LoVo (cell line): ENCODE results near the gene DONSON.
"Not testable (repeated sequence)": the region's sequence is repeated elsewhere in the genome, so short reads cannot be mapped to it uniquely, and the experiment has no call there.

ENCODE experiments used
- DNase-seq: peaks from one replicate; pipeline ENCODE4 v3.0.0-alpha.2; 2016; ENCODE audit warnings: low spot score

DONSON gene

GRCh38 chr21:33588485-33589335, at the start of gene DONSON:
DONSON (minus strand) TSS chr21:33588684; CDS start chr21:33588641, 43 bp downstream.
- peak; percentile 94 for DNase-seq

- DNase-seq = no peak
Measured at GRCh38 chr21:33634254-33634653, 45.8 kb upstream of the DONSON start.

GRCh38 chr21:33626151-33626550, 37.7 kb upstream of the DONSON start:
- not testable (repeated sequence) for DNase-seq

- no peak for DNase-seq
Measured at GRCh38 chr21:33622253-33622652, 33.8 kb upstream of the DONSON start.

GRCh38 chr21:33619726-33620125, 31.2 kb upstream of the DONSON start:
- no peak for DNase-seq

- DNase-seq = no peak
Measured at GRCh38 chr21:33618407-33618806, 29.9 kb upstream of the DONSON start.

- not testable (repeated sequence) for DNase-seq
Measured at GRCh38 chr21:33617565-33617964, 29.1 kb upstream of the DONSON start.

GRCh38 chr21:33611006-33611744, 22.7 kb upstream of the DONSON start:
- no peak for DNase-seq

- no peak for DNase-seq
Measured at GRCh38 chr21:33608559-33608958, 20.1 kb upstream of the DONSON start.

GRCh38 chr21:33598051-33598450, 9.6 kb upstream of the DONSON start:
- no peak for DNase-seq

- peak; percentile 19 for DNase-seq
Measured at GRCh38 chr21:33587792-33588484, 546 bp downstream of the DONSON start.

GRCh38 chr21:33586927-33587326, 1.6 kb downstream of the DONSON start:
- no peak for DNase-seq

- DNase-seq = no peak
Measured at GRCh38 chr21:33584455-33584854, 4.0 kb downstream of the DONSON start.

GRCh38 chr21:33578959-33579542, 9.4 kb downstream of the DONSON start:
- no peak for DNase-seq

GRCh38 chr21:33578214-33578613, 10.3 kb downstream of the DONSON start:
- no peak for DNase-seq

GRCh38 chr21:33576741-33577141, 11.7 kb downstream of the DONSON start:
- DNase-seq = not testable (repeated sequence)

- no peak for DNase-seq
Measured at GRCh38 chr21:33572350-33572749, 16.1 kb downstream of the DONSON start.

- DNase-seq = no peak
Measured at GRCh38 chr21:33569991-33570390, 18.5 kb downstream of the DONSON start.

GRCh38 chr21:33568448-33568847, 20.0 kb downstream of the DONSON start:
- no peak for DNase-seq

- no peak for DNase-seq
Measured at GRCh38 chr21:33567914-33568313, 20.6 kb downstream of the DONSON start.

- DNase-seq = no peak
Measured at GRCh38 chr21:33566514-33566913, 22.0 kb downstream of the DONSON start.

GRCh38 chr21:33562389-33562788, 26.1 kb downstream of the DONSON start:
- no peak for DNase-seq
